Endothelial cell of umbilical vein (primary cell): ENCODE data around the gene VIPR2. TPM values are rescaled to one million over a fixed set of nuclear protein-coding genes. Genes with fewer than 3 reads are reported as not detected.

Source experiments
- BruUV-seq: library from RNA; stranded (reverse); fragments of 400-500 nt; replicated peaks from 2 replicates; lab custom pipeline; 2021; lab: Mats Ljungman, UMichigan
- CTCF ChIA-PET: fragments of 300-600, 350-600 bp; sonication (Branson Sonifier 250); formaldehyde crosslinking; loops from one replicate; lab custom pipeline; 2021; ENCODE audit warnings: antibody characterized with exemption, inconsistent platforms; lab: Charles Lee
- POLR2A ChIA-PET: fragments of 300-600, 350-600 bp; sonication (Branson Sonifier 250); formaldehyde crosslinking; loops from one replicate; lab custom pipeline; 2021; ENCODE audit warnings: antibody characterized with exemption, inconsistent platforms; lab: Charles Lee
- DNase-seq: peaks from one replicate; pipeline ENCODE4 v3.0.0-alpha.2; 2011; ENCODE audit warnings: low read depth, low spot score
- FAIRE-seq: peaks from 2 replicates; lab custom pipeline; 2011; peaks lifted over from hg19 to GRCh38; lab: Jason Lieb, UNC
- H2AFZ ChIP-seq: 2 replicates; pipeline ENCODE4 v1.6.0; 2012; ENCODE audit warnings: low read depth, low read length, control low read depth, inconsistent platforms
- H3K27ac ChIP-seq: 2 replicates; pipeline ENCODE4 v1.5.1; 2011; ENCODE audit warnings: low read depth, mild to moderate bottlenecking, control low read depth, low read length, moderate library complexity; ENCODE audit not compliant: insufficient read depth
- H3K27me3 ChIP-seq, 2 experiments: 2 replicates each; pipeline versions ENCODE4 v1.6.0 to v1.6.1; 2011; ENCODE audit warnings: low read length in 2 of 2, mixed read lengths in 1 of 2; ENCODE audit not compliant: control insufficient read depth in 2 of 2, insufficient read depth in 2 of 2
- H3K36me3 ChIP-seq, 2 experiments: 2 replicates in 1 of 2; 3 replicates in 1 of 2; pipeline ENCODE4 v1.5.1; 2011; ENCODE audit warnings: low read length in 2 of 2, mild to moderate bottlenecking in 1 of 2, moderate library complexity in 1 of 2; ENCODE audit not compliant: control insufficient read depth in 2 of 2, insufficient read depth in 2 of 2; ENCODE audit errors: extremely low read depth in 1 of 2
- H3K4me1 ChIP-seq: 3 replicates; pipeline ENCODE4 v1.5.1; 2011; ENCODE audit warnings: mild to moderate bottlenecking, low read length; ENCODE audit not compliant: control insufficient read depth, insufficient read depth; ENCODE audit errors: extremely low read depth
- H3K4me2 ChIP-seq: 2 replicates; pipeline ENCODE4 v1.6.1; 2011; ENCODE audit warnings: low read length, control low read depth, mixed read lengths; ENCODE audit not compliant: insufficient read depth
- H3K4me3 ChIP-seq, 3 experiments: fragments of 200-600 bp in 1 of 3; sonication (generic), shearing (Covaris generic) in 1 of 3; replicated peaks in 1 of 3; 2 replicates each; pipeline ENCODE4 v1.5.1; 2011 to 2016; ENCODE audit warnings: control low read depth in 3 of 3, low read length in 3 of 3, mild to moderate bottlenecking in 2 of 3, inconsistent platforms in 1 of 3, low read depth in 1 of 3, moderate library complexity in 1 of 3; ENCODE audit not compliant: insufficient read depth in 1 of 3
- H3K79me2 ChIP-seq: 2 replicates; pipeline ENCODE4 v1.6.0; 2012; ENCODE audit warnings: low read length, inconsistent platforms; ENCODE audit not compliant: control insufficient read depth, insufficient read depth
- H3K9ac ChIP-seq: replicated peaks from 2 replicates; pipeline ENCODE3; 2011; ENCODE audit warnings: low read length, control low read depth; ENCODE audit not compliant: insufficient read depth; ENCODE audit errors: extremely low read depth
- H3K9me1 ChIP-seq: replicated peaks from 3 replicates; pipeline ENCODE4 v1.6.0; 2011; ENCODE audit warnings: mild to moderate bottlenecking, low read length; ENCODE audit not compliant: control insufficient read depth, insufficient read depth; ENCODE audit errors: extremely low read depth
- H3K9me3 ChIP-seq: replicated peaks from 2 replicates; pipeline ENCODE4 v1.5.1; 2012; ENCODE audit warnings: low read length, inconsistent platforms; ENCODE audit not compliant: control insufficient read depth, insufficient read depth
- H4K20me1 ChIP-seq: replicated peaks from 2 replicates; pipeline ENCODE3; 2011; ENCODE audit warnings: mild to moderate bottlenecking, low read length; ENCODE audit not compliant: control insufficient read depth, insufficient read depth; ENCODE audit errors: extremely low read depth
- EZH2 ChIP-seq: IDR thresholded peaks from 2 replicates; pipeline ENCODE4 v1.6.1; 2012; ENCODE audit warnings: borderline replicate concordance, low read depth, mild to moderate bottlenecking, moderate library complexity, low read length, inconsistent platforms; ENCODE audit not compliant: severe bottlenecking
- GATA2 ChIP-seq: IDR thresholded peaks from 2 replicates; pipeline ENCODE4 v1.7.0; 2011; ENCODE audit warnings: low read depth, mild to moderate bottlenecking, moderate library complexity, mixed read lengths, low read length; ENCODE audit not compliant: insufficient read length, insufficient read depth
- JUN ChIP-seq: IDR thresholded peaks from 2 replicates; pipeline ENCODE4 v1.6.1; 2011; ENCODE audit warnings: borderline replicate concordance, low read depth; ENCODE audit not compliant: insufficient read length, insufficient read depth
- MYC ChIP-seq: IDR thresholded peaks from one replicate; pipeline ENCODE4 v1.6.1; 2011; ENCODE audit warnings: mild to moderate bottlenecking, low read depth, low read length
- POLR2AphosphoS5 ChIP-seq: IDR thresholded peaks from 2 replicates; pipeline ENCODE4 v1.6.1; 2012; ENCODE audit warnings: low read depth, mild to moderate bottlenecking, control low read depth, low read length, moderate library complexity; ENCODE audit not compliant: insufficient read depth
- dilution Hi-C: fragments of 300-500 bp; cut with MboI; formaldehyde crosslinking; loops from one replicate; pipeline ENCODE4 v1.15.0; 2019; ENCODE audit warnings: low sequenced_read_pairs; ENCODE audit not compliant: extremely low pct_ligation_motif_present
- intact Hi-C: fragments of 100-400 bp; cut with micrococcal nuclease; formaldehyde crosslinking; loops from one replicate; pipeline ENCODE4 v1.10.0; 2022
- polyA plus RNA-seq, 4 experiments: library from polyadenylated mRNA; depleted of rRNA in 3 of 4; stranded (reverse) in 3 of 4; unstranded in 1 of 4; fragments of >200 nt; gene quantifications; 2 replicates each; pipeline versions ENCODE4 v1.2.1 to v1.2.3, GENCODE V29; 2011 to 2012; ENCODE audit warnings: missing spikeins in 1 of 4
- total RNA-seq: library from RNA; stranded (reverse); gene quantifications from 2 replicates; pipeline ENCODE4 v1.2.3, GENCODE V29; 2021
- TF ChIP-seq, protein P1 (sequence below), 2 donors: IDR thresholded peaks; 1 replicate in 1 of 2; 2 replicates in 1 of 2; pipeline ENCODE4 v1.5.1; 2011; ENCODE audit warnings: low read length in 2 of 2, mild to moderate bottlenecking in 2 of 2, moderate library complexity in 2 of 2, control low read depth in 1 of 2, inconsistent platforms in 1 of 2, low read depth in 1 of 2; ENCODE audit not compliant: insufficient read depth in 1 of 2; ENCODE audit errors: extremely low read depth in 1 of 2

The VIPR2 gene
- total and polyA plus RNA-seq, 2 donors (not counting 3 experiments of a cell fraction or from before 2014, with no cell fraction given): not detected

DNA sequence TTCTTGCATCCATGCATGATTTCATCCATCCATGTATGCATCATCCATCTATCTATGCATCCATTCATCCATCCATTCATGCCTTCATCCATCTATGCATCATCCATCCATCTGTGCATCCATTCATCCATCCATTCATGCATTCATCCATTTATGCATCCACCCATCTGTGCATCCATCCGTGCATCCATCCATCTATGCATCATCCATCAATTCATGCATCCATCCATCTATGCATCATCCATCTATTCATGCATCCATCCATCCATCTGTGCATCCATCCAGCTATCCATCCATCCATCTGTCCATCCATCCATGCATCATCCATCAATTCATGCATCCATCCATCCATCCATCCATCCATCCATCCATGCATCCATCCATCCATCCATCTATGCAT lies 157.0 kb downstream of the VIPR2 start:
- no peak overlapping the region for H3K27ac ChIP-seq
- dilution Hi-C loops (no loop called here), intact Hi-C loops (no loop called here)
- H3K4me3 ChIP-seq: no peak overlapping the region
- no peak for DNase-seq
- H3K79me2 ChIP-seq: no peaks in the 10 kb centered on the region
- H3K4me1 ChIP-seq: no peaks in the 10 kb centered on the region
- H3K27me3 ChIP-seq: peaks cover 0 to 2% of the 10 kb centered on the region in 2 experiments
- BruUV-seq: no TSS peak
- ChIA-PET CTCF (no interaction called here), POLR2A (no interaction called here)
- no peak overlapping the region for H2AFZ ChIP-seq
- TF ChIP-seq EZH2: no peak
- no peak for TF ChIP-seq POLR2AphosphoS5
- TF ChIP-seq MYC: no peak
- no peak for TF ChIP-seq GATA2
- TF ChIP-seq, protein P1, sequence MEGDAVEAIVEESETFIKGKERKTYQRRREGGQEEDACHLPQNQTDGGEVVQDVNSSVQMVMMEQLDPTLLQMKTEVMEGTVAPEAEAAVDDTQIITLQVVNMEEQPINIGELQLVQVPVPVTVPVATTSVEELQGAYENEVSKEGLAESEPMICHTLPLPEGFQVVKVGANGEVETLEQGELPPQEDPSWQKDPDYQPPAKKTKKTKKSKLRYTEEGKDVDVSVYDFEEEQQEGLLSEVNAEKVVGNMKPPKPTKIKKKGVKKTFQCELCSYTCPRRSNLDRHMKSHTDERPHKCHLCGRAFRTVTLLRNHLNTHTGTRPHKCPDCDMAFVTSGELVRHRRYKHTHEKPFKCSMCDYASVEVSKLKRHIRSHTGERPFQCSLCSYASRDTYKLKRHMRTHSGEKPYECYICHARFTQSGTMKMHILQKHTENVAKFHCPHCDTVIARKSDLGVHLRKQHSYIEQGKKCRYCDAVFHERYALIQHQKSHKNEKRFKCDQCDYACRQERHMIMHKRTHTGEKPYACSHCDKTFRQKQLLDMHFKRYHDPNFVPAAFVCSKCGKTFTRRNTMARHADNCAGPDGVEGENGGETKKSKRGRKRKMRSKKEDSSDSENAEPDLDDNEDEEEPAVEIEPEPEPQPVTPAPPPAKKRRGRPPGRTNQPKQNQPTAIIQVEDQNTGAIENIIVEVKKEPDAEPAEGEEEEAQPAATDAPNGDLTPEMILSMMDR (IDR thresholded peaks at IDR 0.05; ENCODE audit: extremely low read depth in 1 of 2, insufficient read depth in 1 of 2, low read depth in 1 of 2, low read length in 2 of 2): no peak
- TF ChIP-seq JUN: no peak
- H3K4me2 ChIP-seq: no peak overlapping the region
- peaks cover under 1% of the 10 kb centered on the region for H3K9me3 ChIP-seq
- H4K20me1 ChIP-seq: no peaks in the 10 kb centered on the region
- H3K36me3 ChIP-seq: no peaks in the 10 kb centered on the region
- FAIRE-seq: no peak
- H3K9ac ChIP-seq: no peak overlapping the region
- H3K9me1 ChIP-seq: no peaks in the 10 kb centered on the region
